ENCODE results near the gene AVP.

GRCh38 chr20:3121271-3121911 lies 36.9 kb upstream of the AVP start:
- TF ChIP-seq ZNF565 (CRISPR knock-in tag; conservative IDR thresholded peaks at IDR 0.05; ENCODE audit: low read depth) (no peak), RARB (CRISPR knock-in tag; IDR thresholded peaks at IDR 0.05) (no peak), ZFP30 (CRISPR knock-in tag; IDR thresholded peaks at IDR 0.05) (no peak)
